ENCODE measurements around the gene GPR17. TPM values are rescaled to one million over a fixed set of nuclear protein-coding genes. Genes with fewer than 3 reads are reported as not detected.
A peak's percentile ranks its signal among the peaks of the same experiment; 100 is the strongest.

The GPR17 gene
- total RNA-seq, 2 experiments from 2014 or later = not detected

DNA sequence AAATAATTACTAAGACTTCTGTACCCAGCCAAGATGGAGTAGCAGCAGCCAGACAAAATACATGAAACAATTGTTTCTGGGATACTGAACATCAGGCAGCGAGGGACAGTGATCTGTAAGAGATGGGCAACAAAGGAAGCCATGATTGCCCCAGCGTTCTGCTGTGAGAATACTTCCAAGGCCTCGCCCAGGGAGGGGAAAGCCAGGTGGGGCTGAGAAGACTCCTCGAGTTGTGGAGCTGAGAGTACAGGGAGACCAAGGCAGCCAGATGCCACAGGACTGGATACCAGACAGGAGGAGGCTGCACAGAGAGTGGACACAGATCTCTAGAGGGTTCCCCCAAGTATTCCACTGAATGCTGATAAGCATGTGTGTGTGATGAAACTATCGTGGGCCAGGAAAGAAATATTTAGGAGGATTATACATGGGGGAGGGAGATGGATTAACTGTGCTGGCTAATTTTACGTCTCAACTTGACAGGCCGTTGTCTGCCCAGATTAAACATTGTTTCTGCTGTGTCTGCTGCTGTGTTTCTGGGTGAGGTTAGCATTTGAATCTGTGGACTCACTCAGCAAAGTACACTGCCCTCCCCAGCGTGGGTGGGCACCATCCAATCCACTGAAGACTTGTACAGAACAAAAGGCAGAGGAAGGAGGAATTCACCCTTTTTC lies 39.6 kb downstream of the GPR17 start:
- no peak overlapping the region for H3K4me3 Mint-ChIP-seq
- H3K9me3 Mint-ChIP-seq = peaks cover 10% of the 10 kb centered on the region
- no peak overlapping the region for H3K27ac Mint-ChIP-seq
- H3K36me3 Mint-ChIP-seq = peaks cover 4% of the 10 kb centered on the region
- H3K27me3 Mint-ChIP-seq = no peaks in the 10 kb centered on the region
- DNase-seq = no peak
- H3K4me1 Mint-ChIP-seq = no peaks in the 10 kb centered on the region

DNA sequence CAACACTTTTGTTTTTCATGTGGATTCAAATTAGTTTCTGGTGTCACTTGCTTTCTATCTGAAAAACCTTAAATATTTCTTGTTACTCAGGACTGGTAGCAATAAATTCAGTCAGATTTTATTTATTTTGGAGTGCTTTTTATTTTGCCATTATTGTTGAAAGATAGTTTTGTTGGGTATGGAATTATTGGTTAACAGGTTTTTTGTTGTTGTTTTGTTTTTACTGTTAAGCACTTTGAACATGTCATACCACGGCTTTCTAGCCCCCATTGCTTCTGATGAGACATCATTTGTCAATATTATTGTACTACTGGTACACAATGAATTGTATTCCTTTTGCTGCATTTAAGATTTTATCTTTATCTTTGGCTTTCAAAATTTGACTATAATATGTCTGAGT lies 42.5 kb downstream of the GPR17 start:
- H3K9me3 Mint-ChIP-seq = peaks cover 20% of the 10 kb centered on the region
- DNase-seq = no peak
- H3K4me3 Mint-ChIP-seq = no peak overlapping the region
- no peaks in the 10 kb centered on the region for H3K27me3 Mint-ChIP-seq
- H3K4me1 Mint-ChIP-seq = no peaks in the 10 kb centered on the region
- peaks cover 8% of the 10 kb centered on the region for H3K36me3 Mint-ChIP-seq
- no peak overlapping the region for H3K27ac Mint-ChIP-seq

DNA sequence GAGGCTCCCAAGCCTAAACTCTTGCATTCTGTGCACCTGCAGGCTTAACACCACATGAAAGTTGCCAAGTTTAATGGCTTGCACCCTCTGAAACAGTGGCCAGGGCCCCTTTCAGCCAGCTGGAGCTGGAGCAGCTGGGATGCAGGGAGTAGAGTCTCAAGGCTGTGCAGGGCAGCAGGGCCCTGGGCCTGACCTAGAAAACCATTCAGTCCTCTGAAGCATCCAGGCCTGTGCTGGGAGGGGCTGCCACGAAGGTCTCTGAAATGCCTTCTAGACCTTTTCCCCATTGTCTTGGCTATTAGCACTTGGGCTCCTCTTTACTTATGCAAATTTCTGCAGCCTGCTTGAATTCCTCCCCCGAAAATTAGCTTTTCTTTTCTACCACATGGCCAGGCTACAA lies 44.7 kb downstream of the GPR17 start:
- no peak overlapping the region for H3K27ac Mint-ChIP-seq
- H3K4me3 Mint-ChIP-seq = no peak overlapping the region
- no peaks in the 10 kb centered on the region for H3K4me1 Mint-ChIP-seq
- H3K9me3 Mint-ChIP-seq = peaks cover 20% of the 10 kb centered on the region
- no peak for DNase-seq
- peaks cover 8% of the 10 kb centered on the region for H3K36me3 Mint-ChIP-seq
- H3K27me3 Mint-ChIP-seq = no peaks in the 10 kb centered on the region

DNA sequence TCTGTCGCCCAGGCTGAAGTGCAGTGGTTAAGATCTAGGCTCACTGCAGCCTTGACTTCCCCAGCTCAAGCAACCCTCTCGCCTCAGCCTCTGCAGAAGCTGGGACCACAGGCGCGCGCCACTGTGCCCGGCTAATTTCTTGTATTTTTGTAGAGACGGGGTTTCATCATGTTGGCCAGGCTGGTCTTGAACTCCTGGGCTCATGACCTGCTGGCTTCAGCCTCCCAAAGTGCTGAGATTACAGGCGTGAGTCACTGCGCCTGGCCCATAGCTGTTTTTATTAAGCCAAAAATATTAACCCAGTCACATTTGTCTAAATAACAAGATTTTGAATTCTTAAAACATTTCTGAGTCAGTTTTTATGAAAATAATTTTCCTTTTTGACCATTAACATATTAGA lies 49.0 kb downstream of the GPR17 start:
- peaks cover 5% of the 10 kb centered on the region for H3K36me3 Mint-ChIP-seq
- no peak overlapping the region for H3K27ac Mint-ChIP-seq
- peaks cover 11% of the 10 kb centered on the region for H3K9me3 Mint-ChIP-seq
- no peak overlapping the region for H3K4me3 Mint-ChIP-seq
- no peaks in the 10 kb centered on the region for H3K27me3 Mint-ChIP-seq
- no peak for DNase-seq
- H3K4me1 Mint-ChIP-seq = no peaks in the 10 kb centered on the region

DNA sequence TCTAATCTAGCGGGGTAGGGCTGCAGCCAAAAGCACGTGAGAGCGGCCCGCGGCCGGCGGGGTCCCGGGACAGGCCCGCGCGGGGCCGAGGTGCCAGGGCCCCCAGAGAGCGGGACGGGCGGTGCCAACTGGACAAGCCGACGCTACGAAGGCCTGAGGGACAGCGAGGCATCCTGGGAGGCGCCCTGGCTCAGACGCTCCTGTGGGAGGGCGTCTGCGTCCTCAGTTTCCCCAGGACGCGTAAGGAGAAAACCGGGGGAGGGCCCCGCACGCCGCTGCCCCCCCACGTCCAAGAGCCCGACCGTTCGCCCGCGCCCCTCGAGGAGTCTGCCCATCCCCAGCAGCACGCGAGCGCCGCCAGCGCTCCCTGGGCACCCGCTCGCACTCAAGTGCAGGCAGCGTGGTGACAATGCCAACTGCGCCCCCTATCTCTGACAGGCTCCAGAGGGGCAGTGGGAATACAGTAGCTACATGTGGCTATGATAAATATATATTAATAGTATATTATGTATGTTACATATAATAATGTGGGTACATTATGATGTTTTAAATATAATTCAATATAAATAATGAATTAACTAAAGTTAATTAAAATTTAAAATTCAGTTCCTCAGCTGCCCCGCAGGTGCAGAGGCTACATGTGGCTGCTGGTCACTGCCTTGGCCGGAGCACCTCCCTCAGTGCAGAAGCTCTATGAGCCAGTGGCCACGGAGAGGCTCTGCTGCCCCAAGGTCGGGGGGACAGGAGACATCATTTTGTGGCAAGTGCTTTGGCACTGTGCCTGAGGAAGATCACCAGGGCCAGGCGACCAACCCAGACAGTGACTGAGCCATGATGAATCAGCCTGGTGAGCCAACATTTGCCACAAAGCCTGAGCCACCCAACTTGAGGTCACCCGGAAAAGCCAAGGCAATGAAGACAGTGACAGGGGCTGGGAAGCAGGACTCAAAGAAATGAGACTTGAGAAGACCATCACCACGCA lies 49.8 kb downstream of the GPR17 start:
- Mint-ChIP-seq H3K4me3 (no peak overlapping the region), H3K9me3 (peaks cover 10% of the 10 kb centered on the region), H3K27me3 (no peaks in the 10 kb centered on the region), H3K36me3 (peaks cover 7% of the 10 kb centered on the region), H3K27ac (no peak overlapping the region), H3K4me1 (peaks cover 7% of the 10 kb centered on the region)
- peak; percentile 38 for DNase-seq

DNA sequence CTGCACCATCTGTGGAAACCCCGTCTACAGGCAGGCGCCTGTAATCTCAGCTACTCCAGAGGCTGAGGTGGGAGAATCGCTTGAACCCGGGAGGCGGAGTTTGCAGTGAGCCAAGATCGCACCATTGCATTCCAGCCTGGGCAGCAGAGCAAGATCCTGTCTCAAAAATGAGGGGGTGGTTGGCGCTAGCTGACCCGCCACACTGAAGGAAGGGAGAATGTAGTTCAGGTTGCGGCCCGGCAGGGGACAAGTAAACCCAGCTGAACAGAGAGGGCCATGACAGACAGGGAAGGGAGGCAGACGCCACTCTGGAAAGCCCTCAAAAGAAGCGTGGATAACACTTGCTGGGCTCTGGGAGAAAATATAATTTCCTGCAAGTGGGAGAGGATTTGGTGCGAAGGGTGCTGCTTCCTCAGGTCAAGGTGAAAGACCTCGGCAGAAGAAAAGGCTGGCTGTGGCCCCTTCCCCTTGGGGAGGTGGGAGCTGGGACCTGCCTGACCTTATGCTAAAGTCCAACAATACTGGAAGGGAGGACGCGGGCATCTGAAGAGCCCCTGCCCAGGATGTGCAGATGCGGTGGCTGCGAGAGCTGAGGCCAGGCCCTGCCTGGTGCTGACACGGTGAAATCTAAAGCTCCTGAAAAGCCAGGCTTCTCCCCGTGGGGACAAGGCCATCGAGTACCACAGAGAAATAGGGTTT lies 51.7 kb downstream of the GPR17 start:
- Mint-ChIP-seq H3K9me3 (no peaks in the 10 kb centered on the region), H3K4me1 (peaks cover 12% of the 10 kb centered on the region), H3K27ac (no peak overlapping the region), H3K27me3 (no peaks in the 10 kb centered on the region), H3K36me3 (peaks cover 9% of the 10 kb centered on the region), H3K4me3 (no peak overlapping the region)
- no peak for DNase-seq

DNA sequence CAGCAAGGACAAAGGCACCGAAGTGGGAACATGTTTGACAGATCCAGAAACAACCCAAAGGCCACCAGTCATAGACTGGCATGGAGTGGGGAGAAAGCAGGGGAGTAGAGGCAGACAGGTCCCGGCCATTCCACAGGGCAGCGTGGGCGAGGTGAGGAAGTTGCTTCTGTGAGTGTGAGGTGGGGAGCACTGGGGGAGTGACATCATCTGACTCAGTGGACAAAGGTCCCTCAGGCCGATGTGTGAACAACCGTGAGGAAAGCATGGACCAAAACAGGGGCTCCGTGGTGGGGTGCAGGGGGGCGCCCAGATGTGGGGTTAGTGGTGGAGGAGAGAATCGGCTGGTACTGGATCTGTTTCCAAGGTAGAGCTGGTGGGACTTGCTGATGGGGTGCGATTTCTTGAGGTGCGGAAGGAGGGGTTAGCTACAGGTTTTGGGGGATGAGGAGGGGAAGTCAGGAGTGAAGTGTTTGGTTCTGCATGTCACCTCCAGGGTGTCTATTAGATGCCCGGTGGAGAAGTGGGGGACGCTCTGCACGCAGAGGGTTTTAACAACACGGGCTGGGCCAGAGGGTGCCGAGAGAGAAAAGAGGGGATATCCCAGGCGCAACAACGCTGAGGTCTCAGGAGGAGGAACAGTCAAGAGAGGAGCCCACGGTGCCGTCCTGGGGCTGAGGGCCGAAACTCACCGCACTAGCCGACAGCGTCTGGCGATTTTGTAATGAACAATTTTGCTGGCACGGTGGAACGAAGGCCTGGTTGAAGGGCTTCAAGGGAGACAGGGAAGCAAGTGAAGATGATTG lies 52.8 kb downstream of the GPR17 start:
- no peak for DNase-seq
- no peak overlapping the region for H3K4me3 Mint-ChIP-seq
- no peaks in the 10 kb centered on the region for H3K27me3 Mint-ChIP-seq
- H3K4me1 Mint-ChIP-seq = peaks cover 17% of the 10 kb centered on the region
- H3K9me3 Mint-ChIP-seq = no peaks in the 10 kb centered on the region
- no peak overlapping the region for H3K27ac Mint-ChIP-seq
- peaks cover 16% of the 10 kb centered on the region for H3K36me3 Mint-ChIP-seq

DNA sequence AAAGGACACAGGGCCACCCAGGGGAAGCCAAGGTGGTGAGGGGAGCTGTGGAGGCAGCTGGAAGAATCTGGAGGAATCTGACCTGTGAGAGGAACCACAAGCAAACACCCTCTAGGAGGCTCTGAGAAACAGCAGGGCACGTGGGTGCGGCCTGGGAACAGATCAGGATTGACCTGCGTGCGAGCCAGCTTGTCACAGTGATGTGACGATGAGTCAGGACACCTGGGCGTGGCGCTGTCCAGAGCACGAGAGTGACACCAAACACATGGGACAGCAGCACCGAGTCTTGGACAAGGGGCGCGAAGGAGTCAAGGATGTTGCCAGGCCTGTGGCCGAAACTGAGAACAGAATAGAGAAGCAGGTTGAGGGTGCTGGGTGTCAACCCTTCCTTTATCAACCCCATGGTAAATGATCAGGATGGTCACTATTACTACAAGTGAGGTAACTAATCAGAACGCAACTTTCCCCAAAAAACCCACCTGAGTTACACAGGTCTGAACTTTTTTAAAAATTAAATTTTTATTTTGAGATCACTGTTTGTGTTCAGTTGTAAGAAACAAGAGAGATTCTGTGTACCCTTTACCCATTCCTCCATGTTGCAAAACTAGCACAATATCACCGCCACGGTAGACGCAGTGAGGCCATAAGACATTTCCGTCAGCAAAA lies 54.7 kb downstream of the GPR17 start:
- Mint-ChIP-seq H3K27ac (peak overlapping the region; percentile 95), H3K4me3 (peak overlapping the region; percentile 92), H3K36me3 (peaks cover 31% of the 10 kb centered on the region), H3K27me3 (no peaks in the 10 kb centered on the region), H3K4me1 (peaks cover 32% of the 10 kb centered on the region), H3K9me3 (no peaks in the 10 kb centered on the region)
- DNase-seq = no peak

DNA sequence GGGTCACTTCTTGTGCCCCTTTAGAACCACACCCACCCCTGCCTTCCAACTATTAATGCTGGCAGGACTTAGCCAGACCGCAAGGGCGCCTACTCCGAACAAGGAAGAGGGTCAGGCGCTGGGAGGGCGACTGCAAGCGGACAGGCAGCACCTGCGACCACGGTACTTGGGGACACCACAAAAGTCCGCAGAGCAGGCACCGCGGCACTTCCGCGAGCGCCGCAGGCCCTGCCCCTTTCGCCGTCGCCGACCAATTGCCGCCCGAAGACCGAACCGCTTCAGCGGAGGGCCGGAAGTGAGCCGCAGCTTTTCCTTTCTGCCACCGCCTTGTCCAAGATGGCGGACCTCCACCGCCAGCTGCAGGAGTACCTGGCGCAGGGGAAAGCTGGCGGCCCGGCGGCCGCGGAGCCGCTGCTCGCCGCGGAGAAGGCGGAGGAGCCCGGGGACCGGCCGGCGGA lies 55.3 kb downstream of the GPR17 start, which contains the start of gene SFT2D3:
Gene SFT2D3 (plus strand): TSS at position 305 of the 458 bp plus-strand sequence. CDS start 32 bp downstream, at position 337.
- H3K36me3 Mint-ChIP-seq = peaks cover 32% of the 10 kb centered on the region
- H3K27me3 Mint-ChIP-seq = no peaks in the 10 kb centered on the region
- no peaks in the 10 kb centered on the region for H3K9me3 Mint-ChIP-seq
- peaks cover 32% of the 10 kb centered on the region for H3K4me1 Mint-ChIP-seq
- peak within 1 kb of the TSS; percentile 92 for H3K4me3 Mint-ChIP-seq
- DNase-seq = peak; percentile 92
- H3K27ac Mint-ChIP-seq = peak within 1 kb of the TSS; percentile 95

DNA sequence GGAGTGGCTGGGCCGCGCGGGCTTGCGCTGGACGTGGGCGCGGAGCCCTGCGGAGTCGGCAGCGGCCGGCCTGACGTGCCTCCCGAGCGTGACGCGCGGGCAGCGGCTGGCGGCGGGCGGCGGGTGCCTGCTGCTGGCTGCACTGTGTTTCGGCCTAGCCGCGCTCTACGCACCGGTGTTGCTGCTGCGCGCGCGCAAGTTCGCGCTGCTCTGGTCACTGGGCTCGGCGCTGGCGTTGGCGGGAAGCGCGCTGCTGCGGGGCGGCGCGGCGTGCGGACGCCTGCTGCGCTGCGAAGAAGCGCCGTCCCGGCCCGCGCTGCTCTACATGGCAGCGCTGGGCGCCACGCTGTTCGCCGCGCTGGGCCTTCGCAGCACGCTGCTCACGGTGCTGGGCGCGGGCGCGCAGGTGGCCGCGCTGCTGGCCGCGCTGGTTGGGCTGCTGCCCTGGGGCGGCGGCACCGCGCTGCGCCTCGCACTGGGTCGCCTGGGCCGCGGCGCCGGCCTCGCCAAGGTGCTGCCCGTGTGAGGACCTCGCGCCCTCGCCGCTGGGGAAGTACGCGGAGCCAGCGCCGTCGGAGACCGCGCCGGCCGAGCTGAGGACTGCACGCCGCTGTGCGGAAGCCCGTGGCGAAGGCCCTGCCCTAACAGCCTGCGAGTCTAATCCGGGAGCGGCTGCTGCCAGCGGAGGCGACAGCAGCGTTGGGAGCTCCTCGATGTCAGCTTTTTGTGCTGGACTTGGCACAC lies 55.9 kb downstream of the GPR17 start:
- Mint-ChIP-seq H3K4me3 (peak overlapping the region; percentile 83), H3K27ac (peak overlapping the region; percentile 87), H3K4me1 (peaks cover 32% of the 10 kb centered on the region), H3K36me3 (peaks cover 37% of the 10 kb centered on the region), H3K27me3 (no peaks in the 10 kb centered on the region), H3K9me3 (no peaks in the 10 kb centered on the region)
- DNase-seq = peak; percentile 86

Other genes with a start within 250 kb of the GPR17 start
- gene PROC, start 227.7 kb upstream of the GPR17 start, total RNA-seq = not detected
- gene IWS1, start 119.7 kb upstream of the GPR17 start, total RNA-seq = 10 to 100 TPM; 52.5 to 58.7 TPM
- gene MYO7B, start 110.5 kb upstream of the GPR17 start, total RNA-seq = under 1 TPM; 0.62 to 0.88 TPM
- 10 to 100 TPM; 14.6 to 15.8 TPM for gene LIMS2, start 29.4 kb downstream of the GPR17 start, total RNA-seq
- 1 to 10 TPM; 3.9 to 4.4 TPM for gene SFT2D3, start 55.3 kb downstream of the GPR17 start, total RNA-seq
- 10 to 100 TPM; 76.5 to 82.5 TPM for gene WDR33, start 165.0 kb downstream of the GPR17 start, total RNA-seq
- gene POLR2D, start 212.0 kb downstream of the GPR17 start, total RNA-seq = 10 to 100 TPM; 91.8 to 97.2 TPM
- gene AMMECR1L, start 239.8 kb downstream of the GPR17 start, total RNA-seq = 10 to 100 TPM; 16.4 to 17.4 TPM